DND-41 (cell line): ENCODE measurements around the gene NOX5.
A peak's percentile ranks its signal among the peaks of the same experiment; 100 is the strongest.

Source experiments
- ATAC-seq: fragments of 200-7000 bp; cut with Tn5 transposase; 3 replicates; pipeline ENCODE4 v1.9.1; 2021; ENCODE audit warnings: low read depth; ENCODE audit not compliant: insufficient read depth
- DNase-seq: peaks from one replicate; pipeline ENCODE4 v3.0.0-alpha.2; 2020
- H2AFZ ChIP-seq: 2 replicates; pipeline ENCODE4 v1.6.0; 2012; ENCODE audit warnings: low read depth, low read length
- H3K27ac ChIP-seq: 2 replicates; pipeline ENCODE4 v1.5.1; 2012; ENCODE audit warnings: low read length, inconsistent platforms
- H3K27me3 ChIP-seq: fragments of 200-600 bp; sonication (generic); 2 replicates; pipeline ENCODE4 v1.6.0; 2012; ENCODE audit warnings: low read length, mild to moderate bottlenecking, inconsistent platforms; ENCODE audit not compliant: insufficient read depth, poor library complexity
- H3K36me3 ChIP-seq: 2 replicates; pipeline ENCODE4 v1.5.1; 2012; ENCODE audit warnings: low read length, inconsistent platforms; ENCODE audit not compliant: insufficient read depth
- H3K4me1 ChIP-seq: 2 replicates; pipeline ENCODE4 v1.5.1; 2012; ENCODE audit warnings: mild to moderate bottlenecking, low read length; ENCODE audit not compliant: insufficient read depth
- H3K4me2 ChIP-seq: 2 replicates; pipeline ENCODE4 v1.6.0; 2012; ENCODE audit warnings: mild to moderate bottlenecking, moderate library complexity, low read length, inconsistent platforms; ENCODE audit not compliant: insufficient read depth
- H3K4me3 ChIP-seq, 2 experiments: fragments of 200-600 bp in 1 of 2; shearing (Covaris generic) in 1 of 2; 2 replicates each; pipeline ENCODE4 v1.5.1; 2012 to 2016; ENCODE audit warnings: inconsistent platforms in 2 of 2, low read length in 2 of 2, mild to moderate bottlenecking in 2 of 2, low read depth in 1 of 2, moderate library complexity in 1 of 2
- H3K79me2 ChIP-seq: 2 replicates; pipeline ENCODE4 v1.6.0; 2012; ENCODE audit warnings: low read length, inconsistent platforms; ENCODE audit not compliant: insufficient read depth
- H3K9ac ChIP-seq: 2 replicates; pipeline ENCODE4 v1.6.0; 2012; ENCODE audit warnings: low read depth, mild to moderate bottlenecking, inconsistent platforms, low read length, moderate library complexity
- H3K9me3 ChIP-seq: 2 replicates; pipeline ENCODE4 v1.5.1; 2012; ENCODE audit warnings: low read length, moderate library complexity, mild to moderate bottlenecking, inconsistent platforms; ENCODE audit not compliant: insufficient read depth, severe bottlenecking
- H4K20me1 ChIP-seq: 2 replicates; pipeline ENCODE4 v1.6.0; 2012; ENCODE audit warnings: low read length; ENCODE audit not compliant: insufficient read depth
- CTCF ChIP-seq: IDR thresholded peaks from 2 replicates; pipeline ENCODE4 v1.5.1; 2012; ENCODE audit warnings: borderline replicate concordance, low read length, moderate library complexity, mild to moderate bottlenecking; ENCODE audit not compliant: poor library complexity, severe bottlenecking; ENCODE audit errors: extremely low read depth
- EZH2 ChIP-seq: IDR thresholded peaks from 3 replicates; pipeline ENCODE4 v1.6.1; 2012; ENCODE audit warnings: borderline replicate concordance, low read depth, mild to moderate bottlenecking, moderate library complexity, low read length, inconsistent platforms; ENCODE audit not compliant: severe bottlenecking

The NOX5 gene

GRCh38 chr15:69056365-69056764, 41.9 kb downstream of the NOX5 start:
- TF ChIP-seq CTCF (no peak), EZH2 (no peak)
- ATAC-seq (no peak), DNase-seq (no peak)
- Histone ChIP-seq H3K27me3 (no peaks in the 10 kb centered on the region), H4K20me1 (0 out of 2 replicates have a peak, but pooled peaks cover 9% of the 10 kb centered on the region), H3K9ac (no peak overlapping the region), H3K4me2 (no peak overlapping the region), H3K36me3 (no peaks in the 10 kb centered on the region), H3K27ac (no peak overlapping the region), H3K4me3 (no peak overlapping the region), H3K79me2 (no peaks in the 10 kb centered on the region), H3K4me1 (peaks cover 6% of the 10 kb centered on the region; the same call in 1 of the 2 replicates), H3K9me3 (no peaks in the 10 kb centered on the region), H2AFZ (no peak overlapping the region)

- peaks cover 6% of the 10 kb centered on the region; the same call in 1 of the 2 replicates for H3K4me1 ChIP-seq
- H3K9ac ChIP-seq = no peak overlapping the region
- H3K27ac ChIP-seq = no peak overlapping the region
- H3K27me3 ChIP-seq = no peaks in the 10 kb centered on the region
- peak; percentile 83 for TF ChIP-seq CTCF
- TF ChIP-seq EZH2 = no peak
- 0 out of 2 replicates have a peak, but pooled peaks cover 9% of the 10 kb centered on the region for H4K20me1 ChIP-seq
- H3K4me2 ChIP-seq = peak overlapping the region; percentile 35; the same call in 1 of the 2 replicates
- ATAC-seq (peak; percentile 74), DNase-seq (peak; percentile 72)
- no peak overlapping the region for H3K4me3 ChIP-seq
- no peaks in the 10 kb centered on the region for H3K36me3 ChIP-seq
- no peaks in the 10 kb centered on the region for H3K9me3 ChIP-seq
- H2AFZ ChIP-seq = peak overlapping the region; percentile 46
- H3K79me2 ChIP-seq = no peaks in the 10 kb centered on the region
These were observed 44.5 kb downstream of the NOX5 start for GRCh38 chr15:69058830-69059556.

GRCh38 chr15:69059557-69059943, 45.1 kb downstream of the NOX5 start:
- H3K4me3 ChIP-seq = no peak overlapping the region
- H4K20me1 ChIP-seq = 0 out of 2 replicates have a peak, but pooled peaks cover 9% of the 10 kb centered on the region
- H2AFZ ChIP-seq = peak overlapping the region; percentile 46
- no peak for ATAC-seq
- peak overlapping the region; percentile 35; the same call in 1 of the 2 replicates for H3K4me2 ChIP-seq
- TF ChIP-seq CTCF (no peak), EZH2 (no peak)
- no peak for DNase-seq
- H3K27me3 ChIP-seq = no peaks in the 10 kb centered on the region
- H3K4me1 ChIP-seq = peaks cover 6% of the 10 kb centered on the region; the same call in 1 of the 2 replicates
- no peaks in the 10 kb centered on the region for H3K36me3 ChIP-seq
- no peaks in the 10 kb centered on the region for H3K79me2 ChIP-seq
- no peak overlapping the region for H3K9ac ChIP-seq
- H3K9me3 ChIP-seq = no peaks in the 10 kb centered on the region
- no peak overlapping the region for H3K27ac ChIP-seq
